ENCODE results near the gene TPM2.

TPM2 gene

DNA sequence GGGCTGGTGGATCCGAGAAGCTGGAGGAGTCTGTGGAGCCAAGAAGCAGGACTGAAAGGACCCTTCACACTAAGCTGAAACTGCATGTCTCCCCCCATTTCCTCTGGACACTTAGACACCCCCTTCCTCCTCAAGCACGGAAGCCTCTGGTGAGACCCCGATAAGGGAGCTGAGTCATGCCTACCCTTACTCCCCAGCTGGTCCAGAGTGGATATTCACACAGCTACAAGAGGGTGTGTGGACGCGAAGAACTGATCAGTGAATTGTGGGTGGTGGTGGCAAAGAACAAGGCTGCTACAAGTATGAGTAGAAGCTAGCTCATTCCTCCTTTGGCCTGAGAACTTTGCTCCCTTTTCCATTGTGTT, 37.9 kb upstream of the TPM2 start:
- TF ChIP-seq, protein P1, sequence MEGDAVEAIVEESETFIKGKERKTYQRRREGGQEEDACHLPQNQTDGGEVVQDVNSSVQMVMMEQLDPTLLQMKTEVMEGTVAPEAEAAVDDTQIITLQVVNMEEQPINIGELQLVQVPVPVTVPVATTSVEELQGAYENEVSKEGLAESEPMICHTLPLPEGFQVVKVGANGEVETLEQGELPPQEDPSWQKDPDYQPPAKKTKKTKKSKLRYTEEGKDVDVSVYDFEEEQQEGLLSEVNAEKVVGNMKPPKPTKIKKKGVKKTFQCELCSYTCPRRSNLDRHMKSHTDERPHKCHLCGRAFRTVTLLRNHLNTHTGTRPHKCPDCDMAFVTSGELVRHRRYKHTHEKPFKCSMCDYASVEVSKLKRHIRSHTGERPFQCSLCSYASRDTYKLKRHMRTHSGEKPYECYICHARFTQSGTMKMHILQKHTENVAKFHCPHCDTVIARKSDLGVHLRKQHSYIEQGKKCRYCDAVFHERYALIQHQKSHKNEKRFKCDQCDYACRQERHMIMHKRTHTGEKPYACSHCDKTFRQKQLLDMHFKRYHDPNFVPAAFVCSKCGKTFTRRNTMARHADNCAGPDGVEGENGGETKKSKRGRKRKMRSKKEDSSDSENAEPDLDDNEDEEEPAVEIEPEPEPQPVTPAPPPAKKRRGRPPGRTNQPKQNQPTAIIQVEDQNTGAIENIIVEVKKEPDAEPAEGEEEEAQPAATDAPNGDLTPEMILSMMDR (IDR thresholded peaks at IDR 0.05): no peak

DNA sequence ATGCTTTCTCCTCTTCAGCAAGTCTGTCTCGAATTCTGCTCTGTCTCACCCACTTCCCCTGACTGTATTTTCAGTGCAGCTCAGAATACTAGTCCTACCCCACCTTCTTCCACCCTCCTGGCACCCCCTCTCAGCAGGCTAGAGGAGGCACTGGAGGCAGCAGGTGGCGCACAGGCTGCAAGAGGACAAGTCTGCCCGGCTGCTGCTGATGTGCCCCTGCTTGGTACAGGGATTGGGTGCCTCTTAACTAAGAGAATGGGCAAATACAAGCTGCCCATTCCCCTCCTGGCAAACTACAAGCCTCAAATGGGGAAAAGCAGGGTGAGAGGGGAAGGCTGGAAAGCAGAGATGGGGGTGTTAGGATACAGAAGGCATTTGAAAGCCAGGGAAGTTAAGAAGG, 37.2 kb upstream of the TPM2 start:
- TF ChIP-seq, protein P1 (IDR thresholded peaks at IDR 0.05): no peak

DNA sequence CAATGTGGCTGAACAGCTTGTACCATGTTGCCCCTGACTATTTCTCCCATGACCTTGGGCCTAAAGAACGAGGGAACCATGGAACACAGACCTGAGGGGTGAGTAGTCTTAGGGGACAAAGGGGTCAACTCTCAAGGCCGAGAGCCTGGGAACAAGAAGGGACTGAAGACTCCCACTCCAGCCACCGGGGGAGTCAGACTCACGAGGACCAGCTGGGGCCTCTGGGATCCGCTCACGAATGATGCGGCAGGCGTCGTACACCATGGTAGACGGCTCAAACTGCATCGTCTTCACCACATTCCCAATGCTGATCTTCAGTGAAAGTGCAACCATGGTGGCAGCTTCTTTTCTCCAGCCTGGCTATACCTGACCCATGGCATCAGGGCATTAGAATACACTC, 35.6 kb upstream of the TPM2 start:
- TF ChIP-seq, protein P1 (IDR thresholded peaks at IDR 0.05): no peak

DNA sequence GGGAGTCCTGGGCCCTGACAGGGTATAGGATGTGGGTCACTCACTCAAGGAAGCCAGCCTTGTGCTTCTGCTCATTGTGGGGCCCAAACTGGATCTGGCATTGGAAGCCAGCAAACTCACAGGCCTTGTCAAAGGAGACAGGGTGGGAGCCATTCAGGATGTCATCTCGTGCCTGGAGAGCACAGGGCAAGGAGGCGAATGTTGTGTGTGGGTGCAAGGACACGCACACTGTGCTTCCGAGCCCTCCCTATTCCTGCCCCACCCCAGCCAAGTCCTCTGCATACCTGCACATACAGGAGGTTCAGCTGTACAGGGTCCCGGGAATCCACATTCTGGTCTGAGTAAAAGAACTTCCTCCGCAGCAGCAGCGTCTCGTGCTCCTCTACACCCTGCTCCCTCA, 34.2 kb upstream of the TPM2 start:
- TF ChIP-seq, protein P1 (IDR thresholded peaks at IDR 0.05): no peak

DNA sequence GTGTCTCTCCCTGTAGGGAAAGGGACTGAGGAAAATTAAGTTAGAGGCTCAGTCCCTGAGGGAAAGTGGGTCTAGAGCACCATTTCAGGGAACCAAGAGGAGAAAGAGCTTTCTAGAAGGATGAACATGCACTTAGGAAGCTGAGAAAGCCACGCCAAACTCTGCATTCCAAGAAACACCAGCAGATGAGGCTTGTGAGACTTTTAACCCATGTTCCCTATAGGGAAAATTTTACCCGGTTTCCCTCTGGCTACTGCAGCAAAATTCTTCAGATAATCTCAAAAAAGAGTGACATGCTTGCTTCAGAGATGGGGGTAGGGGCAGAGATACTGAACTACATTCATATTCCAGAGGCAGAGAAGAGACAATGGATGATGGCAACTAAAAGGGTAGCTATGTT, 33.7 kb upstream of the TPM2 start:
- TF ChIP-seq, protein P1 (IDR thresholded peaks at IDR 0.05): no peak

DNA sequence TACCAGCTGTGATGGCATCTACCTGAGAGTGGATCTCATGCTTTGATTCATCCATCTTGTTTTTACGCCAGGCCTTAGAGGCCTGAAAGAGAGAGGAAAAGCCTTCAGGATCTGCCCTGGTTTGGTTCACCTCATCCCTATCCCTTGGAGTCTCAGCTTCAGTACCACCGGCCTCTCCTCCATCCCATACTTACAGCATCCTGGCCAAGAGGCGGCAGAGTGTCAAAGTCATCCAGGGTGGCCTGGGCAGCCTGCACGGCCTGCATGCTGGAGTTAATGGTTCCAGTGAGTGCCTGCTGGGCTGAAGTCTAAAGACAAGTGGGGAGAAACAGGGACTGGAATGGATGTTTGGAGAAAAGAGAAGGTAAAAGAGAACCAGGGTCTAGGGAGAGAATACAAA, 29.8 kb upstream of the TPM2 start:
- TF ChIP-seq, protein P1 (IDR thresholded peaks at IDR 0.05): no peak

DNA sequence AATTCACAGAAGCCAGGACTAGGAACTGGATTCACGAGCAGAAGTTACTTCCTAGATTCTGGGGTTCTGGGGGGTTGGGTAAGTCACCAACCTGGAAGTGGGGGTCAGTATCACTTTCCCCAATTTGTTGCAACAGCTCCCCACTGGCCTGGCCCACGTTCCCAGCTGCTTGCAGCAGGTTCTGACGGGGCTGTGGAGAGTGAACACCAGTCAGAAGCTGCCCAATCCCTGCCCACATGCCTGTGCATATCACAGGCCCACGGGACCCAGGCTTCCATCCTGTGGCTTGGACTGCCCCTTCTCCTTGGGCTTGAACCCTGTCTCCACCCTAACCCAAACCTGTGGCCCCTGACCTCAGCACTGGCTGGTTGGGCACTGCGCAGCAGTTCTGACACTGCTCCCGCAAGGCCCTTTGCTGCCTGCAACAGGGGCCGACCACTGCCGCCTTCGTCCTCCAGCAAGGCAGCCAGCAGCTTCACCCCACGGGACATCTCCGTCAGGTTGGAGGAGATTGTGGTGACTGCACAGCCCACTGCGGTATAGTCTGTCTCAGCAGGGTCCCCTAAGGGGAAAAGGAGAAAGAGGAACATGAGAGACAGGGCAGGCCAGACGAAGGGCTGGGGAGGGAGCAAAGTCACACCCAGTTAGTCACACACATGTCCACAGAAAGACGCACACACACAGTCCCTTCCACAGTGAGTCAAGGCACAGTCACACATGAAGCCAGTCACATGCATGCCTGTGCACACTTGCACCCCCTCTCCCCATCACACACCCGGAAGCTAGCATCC, 29.2 kb upstream of the TPM2 start:
- TF ChIP-seq, protein P1 (IDR thresholded peaks at IDR 0.05): no peak
